ENCODE results near the gene CAPZA2. TPM values are rescaled to one million over a fixed set of nuclear protein-coding genes. Genes with fewer than 3 reads are reported as not detected.

The CAPZA2 gene
- total and polyA plus RNA-seq, 9 of the 15 experiments (the other 6 are each of a cell fraction or from before 2014, with no cell fraction given): 67.0 to 524 (median 176) TPM

DNA sequence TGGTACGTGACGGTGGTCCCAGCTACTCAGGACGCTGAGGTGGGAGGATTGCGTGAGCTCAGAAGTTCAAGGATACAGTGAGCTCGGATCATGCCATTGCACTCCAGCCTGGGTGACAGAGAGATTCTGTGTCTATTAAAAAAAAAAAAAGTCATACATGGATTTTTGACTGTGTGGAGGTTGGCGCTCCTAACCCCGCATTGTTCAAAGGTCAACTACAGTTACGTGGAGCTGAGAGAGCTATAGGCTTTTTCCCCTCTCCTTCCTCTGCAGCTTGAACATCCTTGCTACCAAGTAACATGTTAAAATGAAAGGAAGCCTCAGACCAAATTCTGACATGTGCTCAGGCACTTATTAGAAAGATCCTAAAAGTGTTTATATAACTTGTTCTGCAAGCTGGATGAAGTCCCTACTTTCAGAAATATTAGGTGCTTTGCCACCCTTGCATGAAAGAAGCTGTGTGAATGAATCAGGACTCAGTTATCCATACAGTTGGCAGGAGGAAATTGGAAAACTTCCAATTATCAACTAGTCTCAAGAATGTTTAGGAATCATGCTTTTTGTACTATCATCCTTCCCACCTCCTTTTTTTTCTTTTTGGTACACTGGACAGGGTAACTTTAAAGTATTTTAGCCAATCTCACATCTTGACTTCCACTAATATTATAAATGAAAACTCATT lies 78.4 kb downstream of the CAPZA2 start:
- ChIA-PET POLR2A (interaction anchor here (0.7 to 1.6 kb wide), 5 partner anchors 8 to 14 kb away, joined by 3 to 5 read pairs (median 3); partner anchors contain the start of gene ST7), CTCF (ENCODE audit: low intra/inter-chr PET ratio) (no interaction called here)
- Histone ChIP-seq H3K27ac (ENCODE audit: extremely low read depth, low read depth, low read length) (no peak overlapping the region), H3K9me3 (replicated peaks; ENCODE audit: control insufficient read depth, insufficient read depth, low read depth, low read length) (no peaks in the 10 kb centered on the region), H4K20me1 (replicated peaks; ENCODE audit: control insufficient read depth, insufficient read depth, low read length) (no peaks in the 10 kb centered on the region), H2AFZ (ENCODE audit: low read depth, low read length) (no peak overlapping the region), H3K4me1 (replicated peaks in 1 of 2; ENCODE audit: control insufficient read depth in 2 of 2, insufficient read depth in 2 of 2, low read length in 2 of 2) (no peaks in the 10 kb centered on the region; a peak in 1 of 5 replicates), H3K9me1 (ENCODE audit: control insufficient read depth, insufficient read depth, low read length) (no peaks in the 10 kb centered on the region), H3K27me3 (ENCODE audit: control insufficient read depth in 2 of 2, insufficient read depth in 2 of 2, low read length in 2 of 2) (no peaks in the 10 kb centered on the region), H3K9ac (ENCODE audit: insufficient read depth in 1 of 2, low read depth in 2 of 2, low read length in 2 of 2) (no peak overlapping the region), H3K36me3 (ENCODE audit: control insufficient read depth, insufficient read depth, low read length) (no peaks in the 10 kb centered on the region), H3K4me2 (ENCODE audit: insufficient read depth, low read length) (no peak overlapping the region), H3K4me3 (no peak overlapping the region), H3K79me2 (ENCODE audit: control insufficient read depth, insufficient read depth, low read length) (no peaks in the 10 kb centered on the region)
- in situ Hi-C loops (cut with MboI): no loop called here
- no TSS peak for BruUV-seq (replicated peaks)
- ATAC-seq (no peak), FAIRE-seq (no peak), DNase-seq (ENCODE audit: extremely low read depth in 1 of 4, low spot score in 3 of 4) (no peak)
- intact Hi-C loops (cut with micrococcal nuclease): no loop called here
- WGBS (ENCODE audit: insufficient coverage, low coverage, missing lambda C conversion rate): 67% methylated on average over 8 of the region's 8 CpGs
- no peak for TF ChIP-seq CHD1 (IDR thresholded peaks at IDR 0.05; ENCODE audit: low read length)
- TF ChIP-seq DNMT1 (IDR thresholded peaks at IDR 0.05): no peak
- TF ChIP-seq TCF3 (CRISPR knock-in tag; IDR thresholded peaks at IDR 0.05): no peak
- 0 out of 2 replicates have a peak, but pooled peaks have one; percentile 34 for TF ChIP-seq NFIC (IDR thresholded peaks at IDR 0.05)

DNA sequence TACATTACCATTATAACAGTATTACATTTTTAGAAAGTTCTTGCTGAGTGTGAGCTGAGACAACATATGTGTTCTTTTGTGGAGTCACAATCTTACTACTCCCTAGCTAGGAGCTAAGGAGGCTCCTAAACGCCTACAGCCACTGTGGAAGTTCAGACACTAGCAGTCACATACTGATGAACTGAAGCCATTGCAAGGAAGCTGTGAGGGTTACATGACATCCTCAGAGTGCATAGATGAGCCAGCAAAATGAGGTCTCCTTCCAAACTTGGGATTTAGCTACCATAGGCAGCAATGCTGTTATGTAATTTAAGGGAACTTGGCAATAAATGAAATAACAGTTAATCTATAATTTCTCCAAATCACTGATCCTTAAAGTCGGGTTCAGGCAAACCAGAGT lies 80.1 kb downstream of the CAPZA2 start:
- in situ Hi-C loops (cut with MboI): no loop called here
- 28% methylated on average over 2 of the region's 2 CpGs for WGBS (ENCODE audit: insufficient coverage, low coverage, missing lambda C conversion rate)
- Histone ChIP-seq H3K27me3 (ENCODE audit: control insufficient read depth in 2 of 2, insufficient read depth in 2 of 2, low read length in 2 of 2) (no peaks in the 10 kb centered on the region), H3K4me3 (no peak overlapping the region), H3K36me3 (ENCODE audit: control insufficient read depth, insufficient read depth, low read length) (no peaks in the 10 kb centered on the region), H3K79me2 (ENCODE audit: control insufficient read depth, insufficient read depth, low read length) (no peaks in the 10 kb centered on the region), H3K4me1 (replicated peaks in 1 of 2; ENCODE audit: control insufficient read depth in 2 of 2, insufficient read depth in 2 of 2, low read length in 2 of 2) (no peaks in the 10 kb centered on the region; a peak in 1 of 5 replicates), H3K27ac (ENCODE audit: extremely low read depth, low read depth, low read length) (no peak overlapping the region), H4K20me1 (replicated peaks; ENCODE audit: control insufficient read depth, insufficient read depth, low read length) (no peaks in the 10 kb centered on the region), H3K9me1 (ENCODE audit: control insufficient read depth, insufficient read depth, low read length) (no peaks in the 10 kb centered on the region), H3K4me2 (ENCODE audit: insufficient read depth, low read length) (no peak overlapping the region), H2AFZ (ENCODE audit: low read depth, low read length) (peak overlapping the region; percentile 20; the same call in 1 of the 2 replicates), H3K9me3 (replicated peaks; ENCODE audit: control insufficient read depth, insufficient read depth, low read depth, low read length) (no peaks in the 10 kb centered on the region), H3K9ac (ENCODE audit: insufficient read depth in 1 of 2, low read depth in 2 of 2, low read length in 2 of 2) (no peak overlapping the region)
- ChIA-PET CTCF (ENCODE audit: low intra/inter-chr PET ratio) (no interaction called here), POLR2A (interaction anchor here (1.3 to 2.7 kb wide), 2 partner anchors 10 to 12 kb away, joined by 5 to 9 read pairs; partner anchors contain the start of gene ST7)
- FAIRE-seq (peak; percentile 29), ATAC-seq (peak; percentile 85), DNase-seq (ENCODE audit: extremely low read depth in 1 of 4, low spot score in 3 of 4) (peak in 2 of 4 experiments; percentile 22 to 43)
- no TSS peak for BruUV-seq (replicated peaks)
- intact Hi-C loops (cut with micrococcal nuclease): no loop called here
- TF ChIP-seq MAFK (IDR thresholded peaks at IDR 0.05; ENCODE audit: low read length) (peak; percentile 66), ZNF41 (CRISPR knock-in tag; conservative IDR thresholded peaks at IDR 0.05) (no peak), ZNF316 (IDR thresholded peaks at IDR 0.05) (peak; percentile 57), CREB1 (IDR thresholded peaks at IDR 0.05) (no peak), CREB1 (CRISPR knock-in tag; IDR thresholded peaks at IDR 0.05) (peak; percentile 39; the same call in 1 of the 2 replicates), AFF4 (CRISPR knock-in tag; IDR thresholded peaks at IDR 0.05) (peak; percentile 37; the same call in 1 of the 2 replicates), STAT5B (CRISPR knock-in tag; IDR thresholded peaks at IDR 0.05) (no peak)
- TF ChIP-seq, protein P1, sequence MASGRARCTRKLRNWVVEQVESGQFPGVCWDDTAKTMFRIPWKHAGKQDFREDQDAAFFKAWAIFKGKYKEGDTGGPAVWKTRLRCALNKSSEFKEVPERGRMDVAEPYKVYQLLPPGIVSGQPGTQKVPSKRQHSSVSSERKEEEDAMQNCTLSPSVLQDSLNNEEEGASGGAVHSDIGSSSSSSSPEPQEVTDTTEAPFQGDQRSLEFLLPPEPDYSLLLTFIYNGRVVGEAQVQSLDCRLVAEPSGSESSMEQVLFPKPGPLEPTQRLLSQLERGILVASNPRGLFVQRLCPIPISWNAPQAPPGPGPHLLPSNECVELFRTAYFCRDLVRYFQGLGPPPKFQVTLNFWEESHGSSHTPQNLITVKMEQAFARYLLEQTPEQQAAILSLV (tag; IDR thresholded peaks at IDR 0.05): no peak

All from K562 (cell line).